ENCODE data around the gene ALX4. TPM values are rescaled to one million over a fixed set of nuclear protein-coding genes. Genes with fewer than 3 reads are reported as not detected.

Gene ALX4
- total and polyA plus RNA-seq, 2 of the 8 experiments (the other 6 are each of a cell fraction or from before 2014, with no cell fraction given) = not detected

GRCh38 chr11:44325698-44326097, 15.8 kb upstream of the ALX4 start (continued):
- TF ChIP-seq CHD7 (IDR thresholded peaks at IDR 0.05; ENCODE audit: insufficient replicate concordance, low read length) (no peak), CREB1 (IDR thresholded peaks at IDR 0.05) (no peak)
